Thyroid gland (tissue), 4 donors: Measurements from ENCODE around the gene CAMK1D.
"Not testable (repeated sequence)": the region's sequence is repeated elsewhere in the genome, so short reads cannot be mapped to it uniquely, and the experiment has no call there.

Experiments
- POLR2A ChIP-seq, 2 donors: fragments of 450-650 bp; IDR thresholded peaks; one replicate each; pipeline ENCODE4 v1.6.1; 2017; ENCODE audit warnings: antibody characterized with exemption in 2 of 2, mild to moderate bottlenecking in 2 of 2, moderate library complexity in 1 of 2
- TF ChIP-seq, protein P1 (sequence below), 6 experiments: fragments of 200-600 bp in 3 of 6; fragments of 450-650 bp in 3 of 6; sonication (generic) in 3 of 6; IDR thresholded peaks; one replicate each; pipeline ENCODE4 v1.5.1; 2016 to 2019; ENCODE audit warnings: antibody characterized with exemption in 6 of 6, mild to moderate bottlenecking in 2 of 6, inconsistent platforms in 1 of 6, moderate library complexity in 1 of 6

DNA sequence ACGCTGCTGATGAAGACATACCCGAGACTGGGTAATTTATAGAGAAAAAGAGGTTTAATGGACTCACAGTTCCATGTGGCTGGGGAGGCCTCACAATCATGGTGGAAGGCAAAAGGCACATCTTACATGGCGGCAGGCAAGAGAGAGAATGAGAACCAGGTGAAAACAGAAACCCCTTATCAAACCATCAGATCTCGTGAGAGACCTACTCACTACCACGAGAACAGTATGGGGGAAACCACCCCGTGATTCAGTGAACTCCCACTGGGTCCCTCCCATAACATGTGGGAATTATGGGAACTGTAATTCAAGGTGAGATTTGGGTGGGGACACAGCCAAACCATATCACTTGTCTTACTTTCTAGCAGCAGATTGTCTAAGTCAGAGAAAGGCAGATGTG, 90.4 kb downstream of the CAMK1D start:
- TF ChIP-seq, protein P1, sequence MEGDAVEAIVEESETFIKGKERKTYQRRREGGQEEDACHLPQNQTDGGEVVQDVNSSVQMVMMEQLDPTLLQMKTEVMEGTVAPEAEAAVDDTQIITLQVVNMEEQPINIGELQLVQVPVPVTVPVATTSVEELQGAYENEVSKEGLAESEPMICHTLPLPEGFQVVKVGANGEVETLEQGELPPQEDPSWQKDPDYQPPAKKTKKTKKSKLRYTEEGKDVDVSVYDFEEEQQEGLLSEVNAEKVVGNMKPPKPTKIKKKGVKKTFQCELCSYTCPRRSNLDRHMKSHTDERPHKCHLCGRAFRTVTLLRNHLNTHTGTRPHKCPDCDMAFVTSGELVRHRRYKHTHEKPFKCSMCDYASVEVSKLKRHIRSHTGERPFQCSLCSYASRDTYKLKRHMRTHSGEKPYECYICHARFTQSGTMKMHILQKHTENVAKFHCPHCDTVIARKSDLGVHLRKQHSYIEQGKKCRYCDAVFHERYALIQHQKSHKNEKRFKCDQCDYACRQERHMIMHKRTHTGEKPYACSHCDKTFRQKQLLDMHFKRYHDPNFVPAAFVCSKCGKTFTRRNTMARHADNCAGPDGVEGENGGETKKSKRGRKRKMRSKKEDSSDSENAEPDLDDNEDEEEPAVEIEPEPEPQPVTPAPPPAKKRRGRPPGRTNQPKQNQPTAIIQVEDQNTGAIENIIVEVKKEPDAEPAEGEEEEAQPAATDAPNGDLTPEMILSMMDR (IDR thresholded peaks at IDR 0.05), result not testable (repeated sequence)
- not testable (repeated sequence) for TF ChIP-seq POLR2A (IDR thresholded peaks at IDR 0.05)
